HEK293 (cell line): ENCODE data around the gene CANT1.

Experiments
- CTCF ChIA-PET: fragments of 350-600 bp; formaldehyde crosslinking; extraction: SDS; loops from one replicate; lab custom pipeline; 2021; ENCODE audit warnings: antibody characterized with exemption; lab: Yijun Ruan, JAX
- POLR2A ChIA-PET: fragments of 300-600 bp; formaldehyde crosslinking; extraction: SDS; loops from one replicate; lab custom pipeline; 2020; ENCODE audit warnings: antibody characterized with exemption, inconsistent platforms; lab: Yijun Ruan, JAX
- H3K27ac ChIP-seq: fragments of 200-500 bp; sonication (Bioruptor generic); 2 replicates; pipeline ENCODE4 v1.5.1; 2014; ENCODE audit warnings: low read depth, low read length, control low read depth, inconsistent platforms; ENCODE audit errors: extremely low read depth
- H3K36me3 ChIP-seq, 2 experiments: fragments of 200-500 bp in 1 of 2; sonication (Bioruptor generic) in 1 of 2; 1 replicate in 1 of 2; 2 replicates in 1 of 2; pipeline ENCODE4 v1.5.1; 2014 to 2017; ENCODE audit warnings: inconsistent platforms in 2 of 2, low read length in 2 of 2; ENCODE audit not compliant: control insufficient read depth in 2 of 2, insufficient read depth in 1 of 2
- H3K4me1 ChIP-seq: fragments of 200-500 bp; sonication (Bioruptor generic); 2 replicates; pipeline ENCODE4 v1.5.1; 2014; ENCODE audit warnings: mild to moderate bottlenecking, low read length, inconsistent platforms; ENCODE audit not compliant: control insufficient read depth, insufficient read depth
- H3K4me3 ChIP-seq: 2 replicates; pipeline ENCODE4 v1.5.1; 2011; ENCODE audit warnings: low read depth, mild to moderate bottlenecking, control low read depth, low read length, moderate library complexity
- H3K9me3 ChIP-seq: fragments of 200-500 bp; sonication (Bioruptor generic); 2 replicates; pipeline ENCODE4 v1.5.1; 2014; ENCODE audit warnings: low read depth, low read length, inconsistent platforms; ENCODE audit not compliant: control insufficient read depth, insufficient read depth
- GFI1B ChIP-seq: fragments of 450-650 bp; formaldehyde crosslinking; IDR thresholded peaks from 2 replicates; pipeline ENCODE4 v1.5.1; 2016; ENCODE audit warnings: missing biosample characterization, missing genetic modification characterization
- GLI2 ChIP-seq: fragments of 450-650 bp; formaldehyde crosslinking; IDR thresholded peaks from 2 replicates; pipeline ENCODE4; 2017; ENCODE audit warnings: missing biosample characterization, missing genetic modification characterization, low read depth, borderline replicate concordance
- GLI4 ChIP-seq: fragments of 450-650 bp; formaldehyde crosslinking; IDR thresholded peaks from 2 replicates; pipeline ENCODE4 v1.5.1; 2016; ENCODE audit warnings: missing biosample characterization, missing genetic modification characterization
- OSR2 ChIP-seq: fragments of 450-650 bp; formaldehyde crosslinking; IDR thresholded peaks from 2 replicates; pipeline ENCODE4 v1.5.1; 2016; ENCODE audit warnings: missing biosample characterization, missing genetic modification characterization
- SCRT2 ChIP-seq: fragments of 450-650 bp; formaldehyde crosslinking; IDR thresholded peaks from 2 replicates; pipeline ENCODE4 v1.5.1; 2016; ENCODE audit warnings: missing biosample characterization, missing genetic modification characterization
- SETDB1 ChIP-seq: IDR thresholded peaks from one replicate; pipeline ENCODE4 v1.6.1; 2017; ENCODE audit warnings: mild to moderate bottlenecking, low read length, moderate library complexity, mixed read lengths; ENCODE audit not compliant: insufficient read length
- ZNF132 ChIP-seq: fragments of 450-650 bp; formaldehyde crosslinking; IDR thresholded peaks from 2 replicates; pipeline ENCODE4 v1.5.1; 2017; ENCODE audit warnings: missing biosample characterization, missing genetic modification characterization, borderline replicate concordance
- ZNF184 ChIP-seq: fragments of 450-650 bp; IDR thresholded peaks from 2 replicates; pipeline ENCODE4 v1.5.1; 2018; ENCODE audit warnings: missing biosample characterization, mild to moderate bottlenecking, missing genetic modification characterization
- ZNF214 ChIP-seq: fragments of 450-650 bp; formaldehyde crosslinking; IDR thresholded peaks from 2 replicates; pipeline ENCODE4 v1.5.1; 2017; ENCODE audit warnings: missing biosample characterization, mild to moderate bottlenecking, missing genetic modification characterization, borderline replicate concordance
- ZNF394 ChIP-seq: fragments of 450-650 bp; formaldehyde crosslinking; IDR thresholded peaks from 2 replicates; pipeline ENCODE4 v1.5.1; 2016; ENCODE audit warnings: missing biosample characterization, missing genetic modification characterization, mild to moderate bottlenecking, moderate library complexity, borderline replicate concordance
- ZNF426 ChIP-seq: fragments of 450-650 bp; formaldehyde crosslinking; IDR thresholded peaks from 2 replicates; pipeline ENCODE4 v1.5.1; 2017; ENCODE audit warnings: missing biosample characterization, missing genetic modification characterization, mild to moderate bottlenecking, inconsistent platforms, moderate library complexity
- ZNF600 ChIP-seq: fragments of 450-650 bp; formaldehyde crosslinking; IDR thresholded peaks from 2 replicates; pipeline ENCODE4 v1.5.1; 2016; ENCODE audit warnings: missing biosample characterization, missing genetic modification characterization
- ZNF621 ChIP-seq: fragments of 450-650 bp; formaldehyde crosslinking; IDR thresholded peaks from 2 replicates; pipeline ENCODE4 v1.5.1; 2017; ENCODE audit warnings: missing biosample characterization, missing genetic modification characterization
- ZNF785 ChIP-seq: fragments of 450-650 bp; formaldehyde crosslinking; IDR thresholded peaks from 2 replicates; pipeline ENCODE4 v1.5.1; 2016; ENCODE audit warnings: missing biosample characterization, missing genetic modification characterization
- TF ChIP-seq, protein P1 (sequence below): fragments of 450-650 bp; formaldehyde crosslinking; optimal IDR thresholded peaks from 2 replicates; pipeline ENCODE3; 2016; ENCODE audit warnings: missing biosample characterization, mild to moderate bottlenecking, missing genetic modification characterization
- TF ChIP-seq, protein P2 (sequence below): fragments of 450-650 bp; formaldehyde crosslinking; IDR thresholded peaks from 2 replicates; pipeline ENCODE4 v1.5.1; 2016; ENCODE audit warnings: missing biosample characterization, missing genetic modification characterization
- TF ChIP-seq, protein P3 (sequence below): fragments of 450-650 bp; formaldehyde crosslinking; IDR thresholded peaks from 2 replicates; pipeline ENCODE4 v1.5.1; 2016; ENCODE audit warnings: missing biosample characterization, missing genetic modification characterization
- TF ChIP-seq, protein P4 (sequence below): fragments of 450-650 bp; IDR thresholded peaks from 2 replicates; pipeline ENCODE4 v1.5.1; 2018; ENCODE audit warnings: missing biosample characterization, missing genetic modification characterization
- TF ChIP-seq, protein P5 (sequence below): fragments of 450-650 bp; formaldehyde crosslinking; IDR thresholded peaks from 2 replicates; pipeline ENCODE4 v1.5.1; 2016; ENCODE audit warnings: missing biosample characterization, missing genetic modification characterization
- TF ChIP-seq, protein P6 (sequence below): fragments of 450-650 bp; formaldehyde crosslinking; IDR thresholded peaks from 2 replicates; pipeline ENCODE4 v1.5.1; 2016; ENCODE audit warnings: missing biosample characterization, missing genetic modification characterization

CANT1 gene

DNA sequence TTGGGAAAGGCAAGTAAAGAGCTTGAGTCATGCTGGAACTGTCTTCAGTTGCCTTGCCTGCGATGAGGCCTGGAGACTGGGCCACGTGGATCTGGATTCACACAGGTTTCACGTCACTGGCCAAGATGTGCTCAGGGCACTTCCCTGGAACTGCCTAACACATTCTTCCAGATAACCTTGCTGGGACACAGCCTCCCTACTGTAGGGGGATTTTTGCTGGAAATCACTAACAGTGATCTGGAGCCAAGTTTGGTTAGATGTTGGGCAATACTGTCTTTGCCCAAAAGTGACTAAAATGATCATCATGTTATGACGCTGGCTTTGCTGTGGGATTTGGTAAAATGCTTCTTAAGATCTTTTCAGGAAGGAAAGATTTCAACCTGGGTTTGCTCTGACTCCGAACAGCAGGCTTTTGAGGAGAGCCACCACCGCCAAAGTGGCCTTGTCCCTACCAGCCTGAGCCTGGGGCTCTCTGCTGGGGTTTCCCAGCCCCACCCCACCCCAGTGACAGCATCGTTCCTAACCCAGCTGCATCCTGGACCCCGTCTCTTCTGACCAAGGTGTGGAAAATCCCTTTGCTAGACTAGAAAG lies 29.1 kb upstream of the CANT1 start:
- Histone ChIP-seq H3K4me1 (peaks cover 8% of the 10 kb centered on the region; the same call in 1 of the 2 replicates), H3K9me3 (no peaks in the 10 kb centered on the region), H3K4me3 (no peak overlapping the region), H3K27ac (no peak overlapping the region), H3K36me3 (no peaks in the 10 kb centered on the region)
- CTCF ChIA-PET = interaction anchor here (4.7 to 7.5 kb wide), 3 partner anchors 6 to 18 kb away, joined by 48 to 119 read pairs (median 67); no protein-coding TSS in a partner anchor
- POLR2A ChIA-PET = no interaction called here
- TF ChIP-seq SCRT2 (tag by site-specific recombination) = no peak
- no peak for TF ChIP-seq GLI4 (tag by site-specific recombination)

DNA sequence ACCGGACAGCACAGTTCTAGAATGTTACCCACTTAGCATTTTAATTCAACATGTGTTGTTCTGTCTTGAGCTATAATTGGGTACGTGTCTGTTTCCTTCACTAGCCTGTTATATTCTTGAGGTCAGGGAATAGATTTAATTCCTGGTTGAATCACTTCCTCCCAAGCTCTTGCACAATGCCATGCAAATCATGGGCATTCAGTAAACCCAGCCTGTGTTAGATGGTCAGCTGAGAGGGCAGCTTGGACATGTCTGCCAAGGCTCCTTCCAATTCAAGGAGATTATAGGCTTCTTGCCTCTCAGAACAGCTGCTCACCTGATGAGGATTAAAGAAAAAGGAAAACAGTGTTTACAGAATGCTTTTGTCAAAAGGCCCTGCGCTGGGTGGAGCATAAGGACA lies 27.0 kb upstream of the CANT1 start:
- Histone ChIP-seq H3K27ac (no peak overlapping the region), H3K4me1 (peaks cover 8% of the 10 kb centered on the region; the same call in 1 of the 2 replicates), H3K4me3 (no peak overlapping the region), H3K36me3 (no peaks in the 10 kb centered on the region), H3K9me3 (no peaks in the 10 kb centered on the region)
- ChIA-PET POLR2A (interaction anchor here (0.6 to 1.4 kb wide), 2 partner anchors 8 to 10 kb away, joined by 4 to 6 read pairs; no protein-coding TSS in a partner anchor), CTCF (interaction anchor here (0.6 to 7.5 kb wide), 11 partner anchors 8 to 364 kb away, joined by 3 to 119 read pairs (median 4); no protein-coding TSS in a partner anchor)
- TF ChIP-seq SETDB1 = no peak
- TF ChIP-seq, protein P1, sequence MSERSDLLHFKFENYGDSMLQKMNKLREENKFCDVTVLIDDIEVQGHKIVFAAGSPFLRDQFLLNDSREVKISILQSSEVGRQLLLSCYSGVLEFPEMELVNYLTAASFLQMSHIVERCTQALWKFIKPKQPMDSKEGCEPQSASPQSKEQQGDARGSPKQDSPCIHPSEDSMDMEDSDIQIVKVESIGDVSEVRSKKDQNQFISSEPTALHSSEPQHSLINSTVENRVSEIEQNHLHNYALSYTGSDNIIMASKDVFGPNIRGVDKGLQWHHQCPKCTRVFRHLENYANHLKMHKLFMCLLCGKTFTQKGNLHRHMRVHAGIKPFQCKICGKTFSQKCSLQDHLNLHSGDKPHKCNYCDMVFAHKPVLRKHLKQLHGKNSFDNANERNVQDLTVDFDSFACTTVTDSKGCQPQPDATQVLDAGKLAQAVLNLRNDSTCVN (tag by site-specific recombination) = no peak
- TF ChIP-seq ZNF394 (tag by site-specific recombination) = no peak
- no peak for TF ChIP-seq GLI2 (tag by site-specific recombination)
- TF ChIP-seq ZNF184 (tag by site-specific recombination) = no peak
- TF ChIP-seq ZNF621 (tag by site-specific recombination) = no peak
- TF ChIP-seq, protein P2, sequence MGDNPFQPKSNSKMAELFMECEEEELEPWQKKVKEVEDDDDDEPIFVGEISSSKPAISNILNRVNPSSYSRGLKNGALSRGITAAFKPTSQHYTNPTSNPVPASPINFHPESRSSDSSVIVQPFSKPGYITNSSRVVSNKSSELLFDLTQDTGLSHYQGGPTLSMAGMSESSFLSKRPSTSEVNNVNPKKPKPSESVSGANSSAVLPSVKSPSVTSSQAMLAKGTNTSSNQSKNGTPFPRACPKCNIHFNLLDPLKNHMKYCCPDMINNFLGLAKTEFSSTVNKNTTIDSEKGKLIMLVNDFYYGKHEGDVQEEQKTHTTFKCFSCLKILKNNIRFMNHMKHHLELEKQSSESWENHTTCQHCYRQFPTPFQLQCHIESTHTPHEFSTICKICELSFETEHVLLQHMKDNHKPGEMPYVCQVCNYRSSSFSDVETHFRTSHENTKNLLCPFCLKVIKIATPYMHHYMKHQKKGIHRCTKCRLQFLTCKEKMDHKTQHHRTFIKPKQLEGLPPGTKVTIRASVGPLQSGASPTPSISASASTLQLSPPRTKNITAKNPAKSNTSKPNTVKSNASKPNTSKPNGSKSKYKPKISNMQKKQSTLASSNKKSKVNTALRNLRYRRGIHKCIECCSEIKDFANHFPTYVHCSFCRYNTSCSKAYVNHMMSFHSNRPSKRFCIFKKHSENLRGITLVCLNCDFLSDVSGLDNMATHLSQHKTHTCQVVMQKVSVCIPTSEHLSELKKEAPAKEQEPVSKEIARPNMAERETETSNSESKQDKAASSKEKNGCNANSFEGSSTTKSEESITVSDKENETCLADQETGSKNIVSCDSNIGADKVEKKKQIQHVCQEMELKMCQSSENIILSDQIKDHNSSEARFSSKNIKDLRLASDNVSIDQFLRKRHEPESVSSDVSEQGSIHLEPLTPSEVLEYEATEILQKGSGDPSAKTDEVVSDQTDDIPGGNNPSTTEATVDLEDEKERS = no peak
- no peak for TF ChIP-seq ZNF426 (tag by site-specific recombination)
- TF ChIP-seq, protein P3, sequence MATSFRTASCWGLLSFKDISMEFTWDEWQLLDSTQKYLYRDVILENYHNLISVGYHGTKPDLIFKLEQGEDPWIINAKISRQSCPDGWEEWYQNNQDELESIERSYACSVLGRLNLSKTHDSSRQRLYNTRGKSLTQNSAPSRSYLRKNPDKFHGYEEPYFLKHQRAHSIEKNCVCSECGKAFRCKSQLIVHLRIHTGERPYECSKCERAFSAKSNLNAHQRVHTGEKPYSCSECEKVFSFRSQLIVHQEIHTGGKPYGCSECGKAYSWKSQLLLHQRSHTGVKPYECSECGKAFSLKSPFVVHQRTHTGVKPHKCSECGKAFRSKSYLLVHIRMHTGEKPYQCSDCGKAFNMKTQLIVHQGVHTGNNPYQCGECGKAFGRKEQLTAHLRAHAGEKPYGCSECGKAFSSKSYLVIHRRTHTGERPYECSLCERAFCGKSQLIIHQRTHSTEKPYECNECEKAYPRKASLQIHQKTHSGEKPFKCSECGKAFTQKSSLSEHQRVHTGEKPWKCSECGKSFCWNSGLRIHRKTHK = no peak
- no peak for TF ChIP-seq ZNF214
- TF ChIP-seq GFI1B = no peak
- no peak for TF ChIP-seq OSR2 (tag by site-specific recombination)
- TF ChIP-seq, protein P4, sequence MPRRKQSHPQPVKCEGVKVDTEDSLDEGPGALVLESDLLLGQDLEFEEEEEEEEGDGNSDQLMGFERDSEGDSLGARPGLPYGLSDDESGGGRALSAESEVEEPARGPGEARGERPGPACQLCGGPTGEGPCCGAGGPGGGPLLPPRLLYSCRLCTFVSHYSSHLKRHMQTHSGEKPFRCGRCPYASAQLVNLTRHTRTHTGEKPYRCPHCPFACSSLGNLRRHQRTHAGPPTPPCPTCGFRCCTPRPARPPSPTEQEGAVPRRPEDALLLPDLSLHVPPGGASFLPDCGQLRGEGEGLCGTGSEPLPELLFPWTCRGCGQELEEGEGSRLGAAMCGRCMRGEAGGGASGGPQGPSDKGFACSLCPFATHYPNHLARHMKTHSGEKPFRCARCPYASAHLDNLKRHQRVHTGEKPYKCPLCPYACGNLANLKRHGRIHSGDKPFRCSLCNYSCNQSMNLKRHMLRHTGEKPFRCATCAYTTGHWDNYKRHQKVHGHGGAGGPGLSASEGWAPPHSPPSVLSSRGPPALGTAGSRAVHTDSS (tag by site-specific recombination) = no peak
- TF ChIP-seq, protein P5, sequence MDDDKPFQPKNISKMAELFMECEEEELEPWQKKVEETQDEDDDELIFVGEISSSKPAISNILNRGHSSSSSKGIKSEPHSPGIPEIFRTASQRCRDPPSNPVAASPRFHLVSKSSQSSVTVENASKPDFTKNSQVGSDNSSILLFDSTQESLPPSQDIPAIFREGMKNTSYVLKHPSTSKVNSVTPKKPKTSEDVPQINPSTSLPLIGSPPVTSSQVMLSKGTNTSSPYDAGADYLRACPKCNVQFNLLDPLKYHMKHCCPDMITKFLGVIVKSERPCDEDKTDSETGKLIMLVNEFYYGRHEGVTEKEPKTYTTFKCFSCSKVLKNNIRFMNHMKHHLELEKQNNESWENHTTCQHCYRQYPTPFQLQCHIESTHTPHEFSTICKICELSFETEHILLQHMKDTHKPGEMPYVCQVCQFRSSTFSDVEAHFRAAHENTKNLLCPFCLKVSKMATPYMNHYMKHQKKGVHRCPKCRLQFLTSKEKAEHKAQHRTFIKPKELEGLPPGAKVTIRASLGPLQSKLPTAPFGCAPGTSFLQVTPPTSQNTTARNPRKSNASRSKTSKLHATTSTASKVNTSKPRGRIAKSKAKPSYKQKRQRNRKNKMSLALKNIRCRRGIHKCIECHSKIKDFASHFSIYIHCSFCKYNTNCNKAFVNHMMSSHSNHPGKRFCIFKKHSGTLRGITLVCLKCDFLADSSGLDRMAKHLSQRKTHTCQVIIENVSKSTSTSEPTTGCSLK (tag by site-specific recombination) = no peak
- TF ChIP-seq, protein P6, sequence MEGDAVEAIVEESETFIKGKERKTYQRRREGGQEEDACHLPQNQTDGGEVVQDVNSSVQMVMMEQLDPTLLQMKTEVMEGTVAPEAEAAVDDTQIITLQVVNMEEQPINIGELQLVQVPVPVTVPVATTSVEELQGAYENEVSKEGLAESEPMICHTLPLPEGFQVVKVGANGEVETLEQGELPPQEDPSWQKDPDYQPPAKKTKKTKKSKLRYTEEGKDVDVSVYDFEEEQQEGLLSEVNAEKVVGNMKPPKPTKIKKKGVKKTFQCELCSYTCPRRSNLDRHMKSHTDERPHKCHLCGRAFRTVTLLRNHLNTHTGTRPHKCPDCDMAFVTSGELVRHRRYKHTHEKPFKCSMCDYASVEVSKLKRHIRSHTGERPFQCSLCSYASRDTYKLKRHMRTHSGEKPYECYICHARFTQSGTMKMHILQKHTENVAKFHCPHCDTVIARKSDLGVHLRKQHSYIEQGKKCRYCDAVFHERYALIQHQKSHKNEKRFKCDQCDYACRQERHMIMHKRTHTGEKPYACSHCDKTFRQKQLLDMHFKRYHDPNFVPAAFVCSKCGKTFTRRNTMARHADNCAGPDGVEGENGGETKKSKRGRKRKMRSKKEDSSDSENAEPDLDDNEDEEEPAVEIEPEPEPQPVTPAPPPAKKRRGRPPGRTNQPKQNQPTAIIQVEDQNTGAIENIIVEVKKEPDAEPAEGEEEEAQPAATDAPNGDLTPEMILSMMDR (tag by site-specific recombination) = no peak
- no peak for TF ChIP-seq ZNF600 (tag by site-specific recombination)
- no peak for TF ChIP-seq ZNF785 (tag by site-specific recombination)
- no peak for TF ChIP-seq ZNF132 (tag by site-specific recombination)
